Adrenal gland (tissue), 12 donors: Measurements from ENCODE around the gene SRGAP3. TPM values are rescaled to one million over a fixed set of nuclear protein-coding genes. Genes with fewer than 3 reads are reported as not detected.

Source experiments
- DNase-seq, 7 donors: peaks; one replicate each; pipeline ENCODE4 v3.0.0-alpha.2; 2019 to 2020
- H3K27ac ChIP-seq, 5 donors: fragments of 200-600 bp; sonication (generic) in 4 of 5; 1 replicate in 3 of 5; 2 replicates in 2 of 5; pipeline versions ENCODE4 v1.5.1 to v1.8.0; 2016 to 2020; ENCODE audit warnings: mild to moderate bottlenecking in 1 of 5
- H3K27me3 ChIP-seq: fragments of 200-600 bp; 2 replicates; pipeline ENCODE4 v1.8.0; 2021
- H3K36me3 ChIP-seq, 2 donors: fragments of 200-600 bp; replicated peaks in 1 of 2; 1 replicate in 1 of 2; 2 replicates in 1 of 2; pipeline versions ENCODE4 v1.5.1 to v1.8.0; 2018 to 2022
- H3K4me1 ChIP-seq, 2 donors: fragments of 200-600 bp; replicated peaks in 1 of 2; 1 replicate in 1 of 2; 2 replicates in 1 of 2; pipeline versions ENCODE4 v1.5.1 to v1.8.0; 2018 to 2021
- H3K4me3 ChIP-seq, 4 donors: fragments of 200-600 bp; sonication (generic) in 3 of 4; one replicate each; pipeline ENCODE4 v1.5.1; 2016 to 2018
- H3K9me3 ChIP-seq, 3 donors: fragments of 200-600 bp; sonication (generic) in 1 of 3; replicated peaks in 1 of 3; 1 replicate in 2 of 3; 2 replicates in 1 of 3; pipeline versions ENCODE4 v1.5.1 to v1.8.0; 2016 to 2021
- POLR2A ChIP-seq, 2 donors: fragments of 450-650 bp; IDR thresholded peaks; one replicate each; pipeline ENCODE4 v1.6.1; 2017; ENCODE audit warnings: antibody characterized with exemption in 2 of 2, mild to moderate bottlenecking in 2 of 2, moderate library complexity in 1 of 2
- WGBS, 4 donors: extraction: QIAGEN DNeasy Blood & Tissue Kit in 2 of 4; methylation state at CpG; one replicate each; pipeline versions ENCODE4 v1.1.5 to v1.1.7; 2013 to 2017; 5-methylcytosine and 5-hydroxymethylcytosine counted together
- intact Hi-C, 2 donors: fragments of 100-400 bp; cut with DNase I; formaldehyde crosslinking; loops; one replicate each; pipeline versions ENCODE4 v1.14.1 to v1.15.0; 2022 to 2023
- polyA plus RNA-seq, 3 donors: library from polyadenylated mRNA; stranded (reverse); fragments of 200-250 nt in 2 of 3; fragments of 350-450 nt in 1 of 3; fragmentation: Illumina TruSeq in 1 of 3; extraction: RNeasy Lipid Tissue Mini Kit (QIAGEN cat#74804) in 1 of 3; gene quantifications; one replicate each; pipeline ENCODE4 v1.2.3, GENCODE V29; 2013 to 2014
- total RNA-seq, 9 donors: library from RNA; depleted of rRNA in 4 of 9; stranded (reverse); fragments of >200 nt in 4 of 9; fragments of 120-200 nt in 1 of 9; fragmentation: NEBNext Ultra II Directional in 1 of 9; extraction: Animal tissue kit (Norgen Biotek cat#: 25700) in 1 of 9; gene quantifications; one replicate each; pipeline versions ENCODE4 v1.1.0 to v1.2.4, GENCODE V29; 2013 to 2023
- TF ChIP-seq, protein P1 (sequence below), 6 experiments: fragments of 450-650 bp in 4 of 6; fragments of 200-600 bp in 2 of 6; sonication (generic) in 1 of 6; IDR thresholded peaks; 1 replicate in 5 of 6; 2 replicates in 1 of 6; pipeline versions ENCODE4 v1.5.1 to v1.8.0; 2016 to 2021; ENCODE audit warnings: antibody characterized with exemption in 6 of 6, mild to moderate bottlenecking in 2 of 6, moderate library complexity in 1 of 6
- donor health status: healthy with polysubstance abuse.
- donor health status: Bipolar disorder and iron deficiency.
- donor health status: DM: yes; HTN: yes; CAD: no.
- donor health status: DM: no; HTN: no; CAD: no.
- donor health status: DM: no; HTN: no; CAD: no.
- donor health status: DM: yes; HTN: yes; CAD: no.

SRGAP3 gene
- total and polyA plus RNA-seq, 12 donors: 3.3 to 35.0 (median 17.8) TPM

DNA sequence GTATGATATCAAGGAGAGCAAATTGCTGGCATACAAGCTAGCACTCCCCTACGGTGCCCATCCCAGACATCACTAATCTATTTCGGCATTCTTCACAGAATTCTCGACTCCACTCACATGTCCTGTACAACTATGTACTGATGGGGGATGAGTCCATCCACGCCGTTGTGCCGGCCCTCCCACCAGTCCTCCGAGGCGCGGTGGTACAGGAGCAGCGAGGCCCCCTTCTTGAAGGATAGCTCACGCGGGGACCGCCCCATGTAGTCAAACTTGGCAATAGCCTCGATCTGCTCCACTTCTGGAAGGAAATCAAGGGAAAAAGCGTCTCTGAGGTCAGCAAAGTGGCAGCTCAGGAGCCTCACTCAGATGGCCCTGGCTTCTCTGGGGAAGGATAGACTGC, 255.2 kb downstream of the SRGAP3 start:
- no peak overlapping the region for H3K27ac ChIP-seq
- no peaks in the 10 kb centered on the region for H3K9me3 ChIP-seq
- TF ChIP-seq, protein P1, sequence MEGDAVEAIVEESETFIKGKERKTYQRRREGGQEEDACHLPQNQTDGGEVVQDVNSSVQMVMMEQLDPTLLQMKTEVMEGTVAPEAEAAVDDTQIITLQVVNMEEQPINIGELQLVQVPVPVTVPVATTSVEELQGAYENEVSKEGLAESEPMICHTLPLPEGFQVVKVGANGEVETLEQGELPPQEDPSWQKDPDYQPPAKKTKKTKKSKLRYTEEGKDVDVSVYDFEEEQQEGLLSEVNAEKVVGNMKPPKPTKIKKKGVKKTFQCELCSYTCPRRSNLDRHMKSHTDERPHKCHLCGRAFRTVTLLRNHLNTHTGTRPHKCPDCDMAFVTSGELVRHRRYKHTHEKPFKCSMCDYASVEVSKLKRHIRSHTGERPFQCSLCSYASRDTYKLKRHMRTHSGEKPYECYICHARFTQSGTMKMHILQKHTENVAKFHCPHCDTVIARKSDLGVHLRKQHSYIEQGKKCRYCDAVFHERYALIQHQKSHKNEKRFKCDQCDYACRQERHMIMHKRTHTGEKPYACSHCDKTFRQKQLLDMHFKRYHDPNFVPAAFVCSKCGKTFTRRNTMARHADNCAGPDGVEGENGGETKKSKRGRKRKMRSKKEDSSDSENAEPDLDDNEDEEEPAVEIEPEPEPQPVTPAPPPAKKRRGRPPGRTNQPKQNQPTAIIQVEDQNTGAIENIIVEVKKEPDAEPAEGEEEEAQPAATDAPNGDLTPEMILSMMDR (IDR thresholded peaks at IDR 0.05): no peak
- no peak for TF ChIP-seq POLR2A (IDR thresholded peaks at IDR 0.05)
- no peaks in the 10 kb centered on the region for H3K36me3 ChIP-seq
- WGBS, 4 donors: 92 to 95% (median 94%) methylated on average over 3 to 15 of the region's 15 CpGs
- H3K27me3 ChIP-seq: no peaks in the 10 kb centered on the region
- DNase-seq: no peak
- intact Hi-C loops: no loop called here
- no peaks in the 10 kb centered on the region for H3K4me1 ChIP-seq
- H3K4me3 ChIP-seq: no peak overlapping the region

DNA sequence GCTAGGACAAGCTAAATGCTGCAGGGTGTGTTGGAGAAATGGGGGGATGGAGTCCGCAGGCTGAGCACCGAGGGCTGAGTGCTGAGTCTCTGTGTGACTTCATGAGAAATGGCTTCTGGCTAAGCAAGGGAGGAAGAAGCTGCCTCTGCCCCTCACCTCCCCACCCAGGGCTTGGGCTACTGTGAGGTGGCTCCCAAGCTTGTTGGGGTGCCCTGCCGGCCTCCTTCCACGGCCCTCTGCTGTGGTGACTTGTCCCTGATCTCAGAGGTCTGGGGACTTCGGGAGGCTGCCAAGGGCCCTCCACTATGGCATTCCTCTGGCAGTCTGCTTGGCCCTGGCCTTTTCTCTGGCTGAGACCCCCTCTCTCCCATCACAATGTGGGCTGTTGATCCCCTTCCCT, 256.1 kb downstream of the SRGAP3 start:
- no peaks in the 10 kb centered on the region for H3K9me3 ChIP-seq
- no peak overlapping the region for H3K4me3 ChIP-seq
- intact Hi-C loops: no loop called here
- H3K4me1 ChIP-seq: no peaks in the 10 kb centered on the region
- no peak overlapping the region for H3K27ac ChIP-seq
- 76 to 95% (median 88%) methylated on average over 5 of the region's 5 CpGs for WGBS, 4 donors
- no peaks in the 10 kb centered on the region for H3K36me3 ChIP-seq
- no peak for DNase-seq
- TF ChIP-seq, protein P1 (IDR thresholded peaks at IDR 0.05): no peak
- TF ChIP-seq POLR2A (IDR thresholded peaks at IDR 0.05): no peak
- H3K27me3 ChIP-seq: no peaks in the 10 kb centered on the region

DNA sequence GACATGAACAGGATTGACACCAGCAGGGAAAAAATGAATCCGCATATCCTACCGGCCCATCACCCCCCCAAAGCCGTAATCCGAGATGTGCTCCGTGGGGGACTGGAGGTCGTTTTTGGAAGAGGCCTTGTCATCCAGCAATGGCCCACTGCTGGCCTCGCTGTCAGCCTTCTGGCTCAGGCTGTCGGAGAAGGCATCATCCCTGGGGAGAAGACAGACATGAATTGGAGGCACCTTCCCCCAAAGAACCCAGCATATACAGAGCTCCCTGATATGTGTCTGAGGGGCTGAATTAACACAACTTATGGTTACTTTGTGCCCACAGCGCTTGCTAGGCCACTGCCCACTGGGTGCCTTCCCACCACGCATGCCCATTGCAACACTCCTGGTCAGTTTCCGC, 256.6 kb downstream of the SRGAP3 start:
- no peaks in the 10 kb centered on the region for H3K36me3 ChIP-seq
- H3K27ac ChIP-seq: no peak overlapping the region
- 83 to 86% (median 84%) methylated on average over 9 to 11 of the region's 11 CpGs for WGBS, 4 donors
- no peaks in the 10 kb centered on the region for H3K27me3 ChIP-seq
- no peaks in the 10 kb centered on the region for H3K9me3 ChIP-seq
- TF ChIP-seq, protein P1 (IDR thresholded peaks at IDR 0.05): no peak
- TF ChIP-seq POLR2A (IDR thresholded peaks at IDR 0.05): no peak
- no peak for DNase-seq
- H3K4me1 ChIP-seq: no peaks in the 10 kb centered on the region
- H3K4me3 ChIP-seq: no peak overlapping the region
- intact Hi-C loops: no loop called here

DNA sequence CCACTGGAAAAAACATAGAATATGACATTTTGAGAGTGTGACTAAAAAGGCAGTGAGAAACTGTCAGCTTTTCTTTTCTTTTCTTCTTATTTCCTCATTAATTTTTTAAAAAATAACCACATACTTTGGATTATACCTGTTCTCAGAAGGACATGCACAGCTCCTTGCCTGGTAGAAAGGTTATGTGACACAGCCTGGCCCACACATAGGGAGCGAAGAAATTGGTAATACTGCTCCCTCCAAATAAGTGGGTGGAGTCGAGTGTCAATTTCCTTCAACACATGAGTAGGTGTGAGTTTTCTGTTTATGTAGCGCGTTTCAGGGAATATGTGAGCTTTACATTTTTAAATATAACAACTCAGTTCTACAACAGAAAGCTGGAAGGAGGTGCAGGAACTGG, 257.2 kb downstream of the SRGAP3 start:
- Histone ChIP-seq H3K9me3 (no peaks in the 10 kb centered on the region), H3K27me3 (no peaks in the 10 kb centered on the region), H3K4me1 (no peaks in the 10 kb centered on the region), H3K4me3 (no peak overlapping the region), H3K27ac (no peak overlapping the region), H3K36me3 (no peaks in the 10 kb centered on the region)
- 88 to 95% (median 91%) methylated on average over 4 of the region's 4 CpGs for WGBS, 4 donors
- no peak for DNase-seq
- no peak for TF ChIP-seq POLR2A (IDR thresholded peaks at IDR 0.05)
- TF ChIP-seq, protein P1 (IDR thresholded peaks at IDR 0.05): no peak
- intact Hi-C loops: no loop called here
